ENCODE results near the gene TBCD. TPM values are rescaled to one million over a fixed set of nuclear protein-coding genes. Genes with fewer than 3 reads are reported as not detected.

TBCD gene
- total RNA-seq, 1 experiment from 2014 or later: 173 TPM

- ChIA-PET CTCF (no interaction called here), POLR2A (no interaction called here)
- ATAC-seq (no peak), DNase-seq (ENCODE audit: low spot score) (no peak)
- H3K27me3 Mint-ChIP-seq (ENCODE audit: low read depth): no peaks in the 10 kb centered on the region
- no peaks in the 10 kb centered on the region for H3K9me3 Mint-ChIP-seq
- TF ChIP-seq, protein P1, sequence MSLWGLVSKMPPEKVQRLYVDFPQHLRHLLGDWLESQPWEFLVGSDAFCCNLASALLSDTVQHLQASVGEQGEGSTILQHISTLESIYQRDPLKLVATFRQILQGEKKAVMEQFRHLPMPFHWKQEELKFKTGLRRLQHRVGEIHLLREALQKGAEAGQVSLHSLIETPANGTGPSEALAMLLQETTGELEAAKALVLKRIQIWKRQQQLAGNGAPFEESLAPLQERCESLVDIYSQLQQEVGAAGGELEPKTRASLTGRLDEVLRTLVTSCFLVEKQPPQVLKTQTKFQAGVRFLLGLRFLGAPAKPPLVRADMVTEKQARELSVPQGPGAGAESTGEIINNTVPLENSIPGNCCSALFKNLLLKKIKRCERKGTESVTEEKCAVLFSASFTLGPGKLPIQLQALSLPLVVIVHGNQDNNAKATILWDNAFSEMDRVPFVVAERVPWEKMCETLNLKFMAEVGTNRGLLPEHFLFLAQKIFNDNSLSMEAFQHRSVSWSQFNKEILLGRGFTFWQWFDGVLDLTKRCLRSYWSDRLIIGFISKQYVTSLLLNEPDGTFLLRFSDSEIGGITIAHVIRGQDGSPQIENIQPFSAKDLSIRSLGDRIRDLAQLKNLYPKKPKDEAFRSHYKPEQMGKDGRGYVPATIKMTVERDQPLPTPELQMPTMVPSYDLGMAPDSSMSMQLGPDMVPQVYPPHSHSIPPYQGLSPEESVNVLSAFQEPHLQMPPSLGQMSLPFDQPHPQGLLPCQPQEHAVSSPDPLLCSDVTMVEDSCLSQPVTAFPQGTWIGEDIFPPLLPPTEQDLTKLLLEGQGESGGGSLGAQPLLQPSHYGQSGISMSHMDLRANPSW (CRISPR knock-in tag; conservative IDR thresholded peaks at IDR 0.05; ENCODE audit: low read depth): no peak
- no peak for TF ChIP-seq GRHL2 (CRISPR knock-in tag; IDR thresholded peaks at IDR 0.05; ENCODE audit: insufficient replicate concordance, severe bottlenecking)
- no peak for TF ChIP-seq ZNF671 (CRISPR knock-in tag; IDR thresholded peaks at IDR 0.05)
- no peak for TF ChIP-seq ZBTB21 (CRISPR knock-in tag; IDR thresholded peaks at IDR 0.05; ENCODE audit: borderline replicate concordance)
- TF ChIP-seq SMAD4 (CRISPR knock-in tag; IDR thresholded peaks at IDR 0.05): no peak
- TF ChIP-seq, protein P2, sequence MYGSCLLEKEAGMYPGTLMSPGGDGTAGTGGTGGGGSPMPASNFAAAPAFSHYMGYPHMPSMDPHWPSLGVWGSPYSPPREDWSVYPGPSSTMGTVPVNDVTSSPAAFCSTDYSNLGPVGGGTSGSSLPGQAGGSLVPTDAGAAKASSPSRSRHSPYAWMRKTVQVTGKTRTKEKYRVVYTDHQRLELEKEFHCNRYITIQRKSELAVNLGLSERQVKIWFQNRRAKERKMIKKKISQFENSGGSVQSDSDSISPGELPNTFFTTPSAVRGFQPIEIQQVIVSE (CRISPR knock-in tag; IDR thresholded peaks at IDR 0.05; ENCODE audit: borderline replicate concordance): no peak
- no peak for TF ChIP-seq PRRX2 (CRISPR knock-in tag; IDR thresholded peaks at IDR 0.05)
- no peak for TF ChIP-seq ZNF232 (CRISPR knock-in tag; IDR thresholded peaks at IDR 0.05)
- TF ChIP-seq ATF1 (CRISPR knock-in tag; IDR thresholded peaks at IDR 0.05): no peak
- no peak for TF ChIP-seq ZNF121 (CRISPR knock-in tag; IDR thresholded peaks at IDR 0.05)
- TF ChIP-seq, protein P3, sequence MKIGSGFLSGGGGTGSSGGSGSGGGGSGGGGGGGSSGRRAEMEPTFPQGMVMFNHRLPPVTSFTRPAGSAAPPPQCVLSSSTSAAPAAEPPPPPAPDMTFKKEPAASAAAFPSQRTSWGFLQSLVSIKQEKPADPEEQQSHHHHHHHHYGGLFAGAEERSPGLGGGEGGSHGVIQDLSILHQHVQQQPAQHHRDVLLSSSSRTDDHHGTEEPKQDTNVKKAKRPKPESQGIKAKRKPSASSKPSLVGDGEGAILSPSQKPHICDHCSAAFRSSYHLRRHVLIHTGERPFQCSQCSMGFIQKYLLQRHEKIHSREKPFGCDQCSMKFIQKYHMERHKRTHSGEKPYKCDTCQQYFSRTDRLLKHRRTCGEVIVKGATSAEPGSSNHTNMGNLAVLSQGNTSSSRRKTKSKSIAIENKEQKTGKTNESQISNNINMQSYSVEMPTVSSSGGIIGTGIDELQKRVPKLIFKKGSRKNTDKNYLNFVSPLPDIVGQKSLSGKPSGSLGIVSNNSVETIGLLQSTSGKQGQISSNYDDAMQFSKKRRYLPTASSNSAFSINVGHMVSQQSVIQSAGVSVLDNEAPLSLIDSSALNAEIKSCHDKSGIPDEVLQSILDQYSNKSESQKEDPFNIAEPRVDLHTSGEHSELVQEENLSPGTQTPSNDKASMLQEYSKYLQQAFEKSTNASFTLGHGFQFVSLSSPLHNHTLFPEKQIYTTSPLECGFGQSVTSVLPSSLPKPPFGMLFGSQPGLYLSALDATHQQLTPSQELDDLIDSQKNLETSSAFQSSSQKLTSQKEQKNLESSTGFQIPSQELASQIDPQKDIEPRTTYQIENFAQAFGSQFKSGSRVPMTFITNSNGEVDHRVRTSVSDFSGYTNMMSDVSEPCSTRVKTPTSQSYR (CRISPR knock-in tag; IDR thresholded peaks at IDR 0.05): no peak
- TF ChIP-seq EMX1 (CRISPR knock-in tag; IDR thresholded peaks at IDR 0.05): no peak
- TF ChIP-seq GTF2I (CRISPR knock-in tag; conservative IDR thresholded peaks at IDR 0.05): no peak
- no peak for TF ChIP-seq E2F5 (CRISPR knock-in tag; IDR thresholded peaks at IDR 0.05)
- no peaks in the 10 kb centered on the region for H3K4me1 Mint-ChIP-seq
- H3K27ac Mint-ChIP-seq: no peak overlapping the region; the same call in 1 of the 2 replicates
- H3K36me3 Mint-ChIP-seq: peaks cover 46% of the 10 kb centered on the region
- no peak overlapping the region for H3K4me3 Mint-ChIP-seq
Observed at GRCh38 chr17:82901356-82901755, 149.5 kb downstream of the TBCD start.

GRCh38 chr17:82901856-82902255 is 150.0 kb downstream of the TBCD start:
- ChIA-PET POLR2A (no interaction called here), CTCF (interaction anchor here (1.0 kb wide), 1 partner anchor 120 kb away, joined by 3 read pairs; no protein-coding TSS in a partner anchor)
- no peak overlapping the region for H3K4me3 Mint-ChIP-seq
- H3K4me1 Mint-ChIP-seq: no peaks in the 10 kb centered on the region
- no peak for TF ChIP-seq GTF2I (CRISPR knock-in tag; conservative IDR thresholded peaks at IDR 0.05)
- no peak for TF ChIP-seq ZNF416 (CRISPR knock-in tag; IDR thresholded peaks at IDR 0.05)
- no peak for TF ChIP-seq ZNF138 (CRISPR knock-in tag; conservative IDR thresholded peaks at IDR 0.05)
- no peak for TF ChIP-seq ZNF263 (CRISPR knock-in tag; IDR thresholded peaks at IDR 0.05; ENCODE audit: low read depth)
- TF ChIP-seq RORB (CRISPR knock-in tag; IDR thresholded peaks at IDR 0.05): no peak
- TF ChIP-seq, protein P4, sequence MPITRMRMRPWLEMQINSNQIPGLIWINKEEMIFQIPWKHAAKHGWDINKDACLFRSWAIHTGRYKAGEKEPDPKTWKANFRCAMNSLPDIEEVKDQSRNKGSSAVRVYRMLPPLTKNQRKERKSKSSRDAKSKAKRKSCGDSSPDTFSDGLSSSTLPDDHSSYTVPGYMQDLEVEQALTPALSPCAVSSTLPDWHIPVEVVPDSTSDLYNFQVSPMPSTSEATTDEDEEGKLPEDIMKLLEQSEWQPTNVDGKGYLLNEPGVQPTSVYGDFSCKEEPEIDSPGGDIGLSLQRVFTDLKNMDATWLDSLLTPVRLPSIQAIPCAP (CRISPR knock-in tag; IDR thresholded peaks at IDR 0.05): no peak
- TF ChIP-seq, protein P5, sequence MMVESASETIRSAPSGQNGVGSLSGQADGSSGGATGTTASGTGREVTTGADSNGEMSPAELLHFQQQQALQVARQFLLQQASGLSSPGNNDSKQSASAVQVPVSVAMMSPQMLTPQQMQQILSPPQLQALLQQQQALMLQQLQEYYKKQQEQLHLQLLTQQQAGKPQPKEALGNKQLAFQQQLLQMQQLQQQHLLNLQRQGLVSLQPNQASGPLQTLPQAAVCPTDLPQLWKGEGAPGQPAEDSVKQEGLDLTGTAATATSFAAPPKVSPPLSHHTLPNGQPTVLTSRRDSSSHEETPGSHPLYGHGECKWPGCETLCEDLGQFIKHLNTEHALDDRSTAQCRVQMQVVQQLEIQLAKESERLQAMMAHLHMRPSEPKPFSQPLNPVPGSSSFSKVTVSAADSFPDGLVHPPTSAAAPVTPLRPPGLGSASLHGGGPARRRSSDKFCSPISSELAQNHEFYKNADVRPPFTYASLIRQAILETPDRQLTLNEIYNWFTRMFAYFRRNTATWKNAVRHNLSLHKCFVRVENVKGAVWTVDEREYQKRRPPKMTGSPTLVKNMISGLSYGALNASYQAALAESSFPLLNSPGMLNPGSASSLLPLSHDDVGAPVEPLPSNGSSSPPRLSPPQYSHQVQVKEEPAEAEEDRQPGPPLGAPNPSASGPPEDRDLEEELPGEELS (CRISPR knock-in tag; IDR thresholded peaks at IDR 0.05): no peak
- no peak for TF ChIP-seq NFE2L1 (CRISPR knock-in tag; IDR thresholded peaks at IDR 0.05)
- H3K27ac Mint-ChIP-seq: no peak overlapping the region; the same call in 1 of the 2 replicates
- H3K9me3 Mint-ChIP-seq: no peaks in the 10 kb centered on the region
- H3K27me3 Mint-ChIP-seq (ENCODE audit: low read depth): no peaks in the 10 kb centered on the region
- ATAC-seq (no peak), DNase-seq (ENCODE audit: low spot score) (no peak)
- H3K36me3 Mint-ChIP-seq: peaks cover 45% of the 10 kb centered on the region
